AG04449 (cell line): ENCODE data around the gene EPB41L4B.

ENCODE experiments used
- CTCF ChIA-PET: fragments of 350-600 bp; formaldehyde crosslinking; extraction: SDS; loops from one replicate; lab custom pipeline; 2021; ENCODE audit warnings: antibody characterized with exemption; lab: Yijun Ruan, JAX
- POLR2A ChIA-PET: fragments of 400-600, 350-600 bp; formaldehyde crosslinking; extraction: SDS; loops from one replicate; lab custom pipeline; 2020; ENCODE audit warnings: antibody characterized with exemption, inconsistent platforms; lab: Yijun Ruan, JAX
- DNase-seq: peaks from one replicate; pipeline ENCODE4 v3.0.0-alpha.2; 2010; ENCODE audit warnings: low read depth, low spot score
- H3K4me3 ChIP-seq: 2 replicates; pipeline ENCODE4 v1.5.1; 2011; ENCODE audit warnings: low read depth, mild to moderate bottlenecking, control low read depth, low read length
- TF ChIP-seq, protein P1 (sequence below): IDR thresholded peaks from one replicate; pipeline ENCODE4 v1.5.1; 2011; ENCODE audit warnings: mild to moderate bottlenecking, moderate library complexity, low read length, control low read depth, inconsistent platforms; ENCODE audit not compliant: insufficient read depth; ENCODE audit errors: missing control alignments

The EPB41L4B gene

DNA sequence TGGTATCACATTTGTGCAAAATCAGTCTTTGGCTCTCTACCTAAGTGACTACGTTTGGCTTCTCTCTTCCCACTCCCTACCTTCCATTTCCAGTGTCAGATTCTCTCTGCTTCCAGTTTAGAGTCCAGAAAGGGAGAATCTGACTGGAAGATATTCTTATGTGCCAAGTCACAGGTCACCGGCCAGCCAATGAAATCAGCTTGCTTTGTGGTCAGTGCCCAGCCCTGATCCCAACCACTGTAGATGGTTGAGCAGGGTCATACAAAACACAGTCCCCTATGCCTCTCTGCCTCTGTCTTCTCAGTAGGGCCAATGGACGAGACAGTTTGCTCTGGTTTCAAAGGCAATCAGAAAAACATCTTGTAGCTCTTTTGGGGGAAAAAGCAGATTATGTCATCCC, 15.6 kb upstream of the EPB41L4B start:
- CTCF ChIA-PET = no interaction called here

DNA sequence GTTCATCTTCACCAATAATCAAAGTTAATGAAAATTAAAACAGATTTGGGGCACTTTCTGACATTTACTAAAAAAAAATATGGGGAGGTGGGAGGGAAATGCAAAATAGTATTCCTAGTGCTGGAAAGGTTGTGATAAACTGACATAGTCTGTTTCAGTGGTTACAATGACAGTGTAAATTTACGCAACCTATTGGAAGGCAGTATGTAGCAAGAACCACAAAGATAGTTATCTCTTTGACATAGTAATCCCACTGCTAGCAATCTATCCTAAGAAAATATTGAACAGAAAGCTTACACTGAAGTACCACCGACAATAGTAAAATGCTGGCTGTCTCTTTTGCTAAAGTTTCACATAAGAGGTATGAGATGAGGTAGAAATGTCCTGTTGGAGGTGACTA, 15.1 kb upstream of the EPB41L4B start:
- CTCF ChIA-PET = no interaction called here

More for the DNA sequence above, 15.6 kb upstream of the EPB41L4B start:
- no peak for DNase-seq
- TF ChIP-seq, protein P1, sequence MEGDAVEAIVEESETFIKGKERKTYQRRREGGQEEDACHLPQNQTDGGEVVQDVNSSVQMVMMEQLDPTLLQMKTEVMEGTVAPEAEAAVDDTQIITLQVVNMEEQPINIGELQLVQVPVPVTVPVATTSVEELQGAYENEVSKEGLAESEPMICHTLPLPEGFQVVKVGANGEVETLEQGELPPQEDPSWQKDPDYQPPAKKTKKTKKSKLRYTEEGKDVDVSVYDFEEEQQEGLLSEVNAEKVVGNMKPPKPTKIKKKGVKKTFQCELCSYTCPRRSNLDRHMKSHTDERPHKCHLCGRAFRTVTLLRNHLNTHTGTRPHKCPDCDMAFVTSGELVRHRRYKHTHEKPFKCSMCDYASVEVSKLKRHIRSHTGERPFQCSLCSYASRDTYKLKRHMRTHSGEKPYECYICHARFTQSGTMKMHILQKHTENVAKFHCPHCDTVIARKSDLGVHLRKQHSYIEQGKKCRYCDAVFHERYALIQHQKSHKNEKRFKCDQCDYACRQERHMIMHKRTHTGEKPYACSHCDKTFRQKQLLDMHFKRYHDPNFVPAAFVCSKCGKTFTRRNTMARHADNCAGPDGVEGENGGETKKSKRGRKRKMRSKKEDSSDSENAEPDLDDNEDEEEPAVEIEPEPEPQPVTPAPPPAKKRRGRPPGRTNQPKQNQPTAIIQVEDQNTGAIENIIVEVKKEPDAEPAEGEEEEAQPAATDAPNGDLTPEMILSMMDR = no peak
- H3K4me3 ChIP-seq = no peak overlapping the region
- POLR2A ChIA-PET = no interaction called here

DNA sequence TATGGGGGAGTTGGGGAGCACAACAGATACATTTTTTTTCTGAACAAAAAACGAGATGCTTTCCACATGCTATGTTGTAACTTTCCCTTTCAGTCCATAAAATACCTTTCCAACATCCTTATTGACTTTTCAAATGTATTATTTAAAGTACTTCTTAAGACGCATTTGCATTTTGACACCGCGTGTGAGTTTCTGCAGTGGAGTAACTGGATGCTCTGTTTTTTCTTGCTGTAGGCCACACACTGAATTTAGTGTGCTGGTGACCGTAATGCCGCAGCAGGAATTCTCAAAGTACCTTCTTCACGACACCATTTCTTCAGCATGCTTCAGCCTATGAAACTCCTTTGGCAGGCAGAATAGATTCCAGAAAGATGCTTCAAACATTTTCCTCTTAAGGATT, 14.3 kb upstream of the EPB41L4B start:
- POLR2A ChIA-PET = no interaction called here
- CTCF ChIA-PET = no interaction called here
- peak; percentile 10 for DNase-seq
- no peak overlapping the region for H3K4me3 ChIP-seq
- TF ChIP-seq, protein P1 = no peak

More for the DNA sequence above, 15.1 kb upstream of the EPB41L4B start:
- no peak overlapping the region for H3K4me3 ChIP-seq
- POLR2A ChIA-PET = no interaction called here
- DNase-seq = no peak
- TF ChIP-seq, protein P1 = no peak

DNA sequence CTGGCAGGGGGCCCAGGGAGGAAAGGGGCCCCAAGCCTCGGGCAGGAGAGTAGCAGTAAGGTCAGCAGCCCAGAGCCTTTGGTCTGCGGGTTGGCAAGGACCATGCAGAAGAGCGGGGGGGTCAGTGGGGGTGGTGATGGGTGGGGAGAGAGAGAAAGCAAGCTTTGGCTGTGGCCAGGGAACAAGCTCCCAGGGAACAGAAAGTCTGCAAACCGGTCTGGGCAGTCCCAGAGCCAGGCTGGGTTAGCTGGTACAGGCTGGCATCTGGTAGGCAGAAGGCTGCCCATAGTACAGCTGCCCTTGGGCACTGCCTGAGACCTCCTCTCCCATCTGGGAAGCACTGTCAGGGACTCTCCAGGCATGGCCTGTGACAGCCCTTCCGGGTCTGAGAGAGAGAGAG, 10.5 kb upstream of the EPB41L4B start:
- ChIA-PET CTCF (interaction anchor here (3.7 kb wide), 1 partner anchor 9 kb away, joined by 15 read pairs; the partner anchor contains the start of gene EPB41L4B), POLR2A (interaction anchor here (0.6 kb wide), 1 partner anchor 211 kb away, joined by 5 read pairs; no protein-coding TSS in a partner anchor)
- no peak overlapping the region for H3K4me3 ChIP-seq
- no peak for DNase-seq
- TF ChIP-seq, protein P1 = no peak

DNA sequence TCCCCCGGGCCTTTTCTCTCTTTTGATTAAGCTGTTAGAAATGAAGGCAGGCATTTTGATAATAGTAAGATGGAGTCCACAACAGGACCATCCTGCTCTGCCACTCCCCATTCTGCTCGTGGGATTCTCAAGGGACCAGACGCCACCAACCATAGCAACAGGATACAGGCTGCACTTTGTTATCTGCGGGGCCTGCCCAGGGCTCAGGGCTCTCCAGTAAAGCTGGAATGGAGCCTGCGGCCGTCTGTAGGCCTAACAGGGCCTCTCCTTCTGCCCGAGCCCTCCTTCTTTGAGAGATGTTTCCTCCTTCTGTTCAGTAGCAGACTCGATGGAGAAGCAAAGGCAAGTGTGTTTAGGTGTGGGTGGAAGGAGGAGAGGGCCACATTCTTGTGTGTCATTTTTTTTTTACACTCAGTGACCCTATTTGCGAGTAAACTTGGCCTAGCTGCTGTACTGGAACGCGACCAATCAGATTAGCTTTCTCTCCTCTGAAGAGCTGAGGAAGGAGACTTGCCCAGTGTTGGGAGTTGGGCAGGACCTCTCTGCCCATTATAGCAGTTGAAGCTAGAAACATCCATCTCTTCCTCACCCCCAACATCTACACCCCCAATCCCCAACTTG, 8.9 kb upstream of the EPB41L4B start:
- CTCF ChIA-PET = interaction anchor here (3.7 kb wide), 1 partner anchor 8 kb away, joined by 15 read pairs; the partner anchor contains the start of gene EPB41L4B
- POLR2A ChIA-PET = no interaction called here
- TF ChIP-seq, protein P1 = no peak
- no peak for DNase-seq
- H3K4me3 ChIP-seq = no peak overlapping the region

DNA sequence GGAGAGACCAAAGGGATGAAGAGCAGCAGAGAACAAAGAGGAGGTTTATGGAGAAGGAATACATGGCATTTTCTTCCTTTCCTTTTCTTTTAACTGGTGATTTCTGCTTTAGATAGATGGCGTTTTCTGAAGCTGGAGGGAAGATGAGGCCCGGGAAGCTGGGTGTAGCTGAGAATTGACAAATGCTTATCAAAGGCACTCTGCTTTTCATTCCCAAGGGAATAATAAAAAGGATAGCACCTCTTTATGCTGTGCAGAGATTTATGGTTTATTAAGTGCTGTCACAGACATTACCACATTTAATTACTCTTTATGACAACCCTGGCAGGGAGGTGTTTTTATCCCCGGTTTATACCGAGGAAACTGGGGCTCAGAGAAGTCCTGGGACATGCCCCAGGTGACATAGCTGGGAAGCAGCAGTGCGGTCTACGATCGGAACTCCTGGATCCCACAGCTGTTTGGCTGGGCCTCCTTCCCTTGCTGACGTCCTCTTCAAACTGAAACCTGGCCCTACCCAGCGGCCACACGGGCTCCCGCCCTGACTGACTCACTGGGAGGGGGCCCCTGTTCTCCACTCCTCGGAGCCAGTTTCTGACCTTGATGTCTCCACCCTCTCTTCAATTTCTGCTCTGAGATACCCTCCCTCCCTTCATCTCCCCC, 8.2 kb upstream of the EPB41L4B start:
- no peak for DNase-seq
- TF ChIP-seq, protein P1 = no peak
- H3K4me3 ChIP-seq = no peak overlapping the region; the same call in 1 of the 2 replicates
- ChIA-PET POLR2A (no interaction called here), CTCF (interaction anchor here (3.7 kb wide), 1 partner anchor 7 kb away, joined by 15 read pairs; the partner anchor contains the start of gene EPB41L4B)
